Stimulated activated CD4-positive, alpha-beta T cell treated with anti-CD3 and anti-CD28 coated beads, TNF-alpha, amount 100 ng/mL, for 48 hours (primary cell): ENCODE data around the gene LMO7.

Experiments
- DNase-seq, 3 donors: peaks; one replicate each; pipeline ENCODE4 v3.0.0-alpha.2; 2020; ENCODE audit warnings: low read depth in 3 of 3

The LMO7 gene

DNA sequence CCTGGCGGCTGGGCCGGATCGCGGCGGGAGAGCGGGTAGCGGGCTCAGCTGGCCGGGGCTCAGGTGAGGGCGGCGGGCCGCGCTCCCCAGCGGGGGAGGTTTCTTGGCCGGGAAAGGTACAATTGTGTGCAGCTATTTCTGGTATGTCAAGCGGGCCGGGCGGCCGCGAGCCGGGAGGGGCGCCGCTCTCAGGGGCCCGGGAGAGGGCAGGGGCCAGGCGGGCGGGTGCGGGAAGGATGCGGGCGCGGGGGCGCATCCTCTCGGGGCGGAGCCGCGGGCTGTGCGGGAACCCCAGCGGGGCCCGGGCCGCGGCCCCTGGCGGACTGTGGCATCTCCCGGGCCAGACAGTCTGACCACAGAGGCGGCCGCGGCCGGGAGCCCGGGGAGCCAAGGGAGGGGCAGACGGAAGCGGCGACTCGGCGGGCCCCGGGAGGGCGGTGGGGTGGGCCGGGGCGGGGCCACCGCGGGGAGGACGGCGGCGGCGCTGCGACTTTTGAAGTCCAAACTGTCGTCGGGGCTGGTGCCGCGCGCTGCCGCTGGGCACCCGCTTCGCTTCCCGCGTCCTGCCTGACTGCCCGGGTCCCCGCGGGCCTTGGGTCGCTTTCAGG, at the start of gene LMO7:
Gene LMO7 (plus strand): TSS at position 503 of the 608 bp plus-strand sequence. CDS start 328 bp downstream, outside the sequence.
- peak in 1 of 3 donors; percentile 28 for DNase-seq

DNA sequence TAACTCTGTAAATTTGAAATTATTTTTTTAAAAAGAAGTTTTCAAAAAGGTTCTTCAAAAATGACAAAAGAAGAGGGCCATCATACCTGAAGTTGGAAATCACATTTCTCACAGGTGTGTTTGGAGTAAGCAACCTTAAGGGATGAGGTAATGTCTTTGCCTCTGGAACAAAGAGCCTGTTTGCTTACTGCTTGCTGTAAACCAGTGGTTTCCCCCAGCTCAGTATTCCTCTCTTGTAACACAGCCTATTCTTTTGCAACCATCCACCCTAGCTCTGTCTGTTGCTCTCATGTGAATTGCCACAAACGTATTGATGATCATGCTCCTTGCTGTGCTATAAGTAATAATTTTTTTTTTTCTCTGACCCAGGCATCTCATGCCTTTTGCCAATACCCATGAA, 48.5 kb upstream of the LMO7 start:
- no peak for DNase-seq

- no peak for DNase-seq
These were observed 39.4 kb upstream of the LMO7 start for GRCh38 chr13:75596657-75597182.

DNA sequence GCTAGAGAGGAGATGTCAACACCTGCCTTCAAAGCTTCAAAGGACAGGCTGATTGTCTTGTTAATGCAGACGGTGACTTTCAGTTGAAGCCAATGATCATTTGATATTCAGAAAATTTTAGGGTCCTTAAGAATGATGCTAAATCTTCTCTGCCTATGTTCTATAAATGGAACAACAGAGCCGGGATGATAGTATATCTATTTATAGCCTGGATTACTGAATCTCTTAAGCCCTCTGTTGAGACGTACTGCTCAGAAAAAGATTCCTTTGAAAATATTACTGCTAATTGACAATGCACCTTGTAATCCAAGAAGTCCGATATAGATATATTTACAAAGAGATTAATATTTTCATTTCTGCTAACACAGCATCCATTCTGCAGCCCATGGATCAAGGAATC, 35.8 kb upstream of the LMO7 start:
- DNase-seq = no peak

GRCh38 chr13:75603038-75603437, 33.1 kb upstream of the LMO7 start:
- DNase-seq = no peak

GRCh38 chr13:75607447-75607846, 28.7 kb upstream of the LMO7 start:
- no peak for DNase-seq

DNA sequence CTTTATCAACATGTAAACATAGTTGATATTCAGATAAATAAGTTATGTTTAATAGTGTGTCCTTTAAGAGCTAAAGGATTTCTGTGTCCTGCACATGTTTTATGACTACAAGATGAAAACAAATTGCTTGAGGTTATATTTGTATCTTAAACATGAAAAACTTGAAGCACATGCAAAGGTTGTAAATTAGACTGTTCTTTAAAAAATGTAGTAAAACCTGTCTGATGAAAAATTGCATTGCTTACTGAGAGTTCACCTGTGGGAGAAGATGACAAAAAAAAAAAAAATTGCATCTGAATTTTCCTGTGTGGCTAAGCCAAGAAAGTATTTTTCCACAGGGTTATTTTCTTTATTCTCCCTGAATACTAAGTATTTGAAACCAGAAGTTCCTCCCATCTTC, 25.7 kb upstream of the LMO7 start:
- no peak for DNase-seq

- no peak for DNase-seq
These were observed 23.8 kb upstream of the LMO7 start for GRCh38 chr13:75612354-75612753.

DNA sequence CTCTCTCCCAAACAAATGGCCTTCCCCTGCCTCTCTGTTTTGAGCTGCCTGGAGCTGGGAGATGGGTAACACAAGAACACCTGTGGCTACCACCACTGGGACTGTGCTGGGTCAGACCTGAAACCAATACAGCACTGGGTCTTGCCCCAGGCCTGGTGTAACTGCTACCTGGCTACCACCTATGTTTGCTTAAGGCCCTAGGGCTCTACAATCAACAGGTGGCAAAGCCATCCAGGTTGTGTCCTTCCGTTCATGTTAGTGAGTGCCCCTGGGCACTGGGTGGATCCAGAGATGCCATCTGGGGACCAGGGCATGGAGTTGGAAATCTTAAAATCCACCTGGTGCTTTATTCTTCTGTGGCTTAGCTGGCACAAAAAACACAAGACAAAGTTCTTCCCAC, 18.9 kb upstream of the LMO7 start:
- no peak for DNase-seq

GRCh38 chr13:75618308-75618707, 17.8 kb upstream of the LMO7 start:
- DNase-seq = no peak

GRCh38 chr13:75620020-75620419, 16.1 kb upstream of the LMO7 start:
- DNase-seq = no peak

GRCh38 chr13:75621147-75621546, 15.0 kb upstream of the LMO7 start:
- DNase-seq = no peak

DNA sequence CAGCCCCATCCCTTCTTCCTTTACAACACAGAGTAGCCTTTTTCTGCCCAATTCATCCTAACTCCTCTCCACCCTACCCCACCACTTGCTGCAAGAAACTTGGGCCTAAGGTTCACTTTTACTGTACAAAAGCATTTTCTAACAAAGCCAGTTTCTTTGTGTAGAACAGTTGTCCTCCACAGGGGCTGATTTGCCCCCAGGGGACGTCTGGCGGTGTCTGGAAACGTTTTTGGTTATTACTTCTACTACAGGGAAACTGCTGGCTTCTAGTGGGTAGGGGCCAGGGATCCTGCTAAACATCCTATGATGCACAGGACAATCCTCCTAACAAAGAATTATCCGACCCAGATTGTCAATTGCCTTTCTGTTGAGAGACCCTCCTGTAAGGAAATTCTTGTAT, 7.3 kb upstream of the LMO7 start:
- DNase-seq = no peak

- DNase-seq = no peak
These were observed 2.8 kb upstream of the LMO7 start for GRCh38 chr13:75633285-75633684.

GRCh38 chr13:75635101-75635827, 866 bp upstream of the LMO7 start:
- DNase-seq = no peak

DNA sequence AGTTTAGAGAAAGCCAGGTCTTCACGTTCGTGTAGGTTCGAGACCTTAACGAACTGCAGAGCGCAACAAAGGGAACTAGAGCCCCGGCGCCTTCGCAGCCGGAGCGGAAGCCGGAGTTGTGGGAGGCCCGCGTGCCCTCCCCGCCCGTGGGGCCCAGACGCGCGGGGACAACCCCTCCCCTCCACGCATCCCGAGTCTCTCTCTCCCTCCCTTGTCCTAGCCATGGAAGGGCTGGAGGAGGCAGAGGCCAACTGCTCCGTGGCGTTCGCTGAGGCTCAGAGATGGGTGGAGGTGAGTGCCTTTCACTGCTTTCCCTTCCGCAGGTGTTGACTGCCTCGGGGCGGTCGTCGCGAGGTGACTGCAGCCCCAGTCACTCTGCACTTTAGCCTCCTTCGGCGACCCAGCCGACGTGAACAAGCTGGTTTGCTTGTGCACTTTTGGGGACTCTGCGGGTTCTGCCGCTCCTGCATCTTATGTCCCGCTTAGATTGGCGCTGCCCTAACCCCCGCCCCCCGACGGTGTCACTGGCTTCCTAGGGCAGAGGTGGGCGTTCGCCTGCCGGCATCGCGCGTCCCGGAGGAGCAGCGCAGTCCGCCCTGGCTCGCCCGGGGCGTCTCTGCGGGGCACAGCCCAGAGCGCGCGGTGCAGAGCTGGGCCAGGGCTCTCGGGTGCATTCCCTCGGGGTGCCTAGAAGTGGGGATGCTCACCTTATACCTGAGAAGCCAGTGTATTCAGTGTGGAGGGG, 478 bp downstream of the LMO7 start:
- DNase-seq = peak in 2 of 3 donors; percentile 6 to 20

DNA sequence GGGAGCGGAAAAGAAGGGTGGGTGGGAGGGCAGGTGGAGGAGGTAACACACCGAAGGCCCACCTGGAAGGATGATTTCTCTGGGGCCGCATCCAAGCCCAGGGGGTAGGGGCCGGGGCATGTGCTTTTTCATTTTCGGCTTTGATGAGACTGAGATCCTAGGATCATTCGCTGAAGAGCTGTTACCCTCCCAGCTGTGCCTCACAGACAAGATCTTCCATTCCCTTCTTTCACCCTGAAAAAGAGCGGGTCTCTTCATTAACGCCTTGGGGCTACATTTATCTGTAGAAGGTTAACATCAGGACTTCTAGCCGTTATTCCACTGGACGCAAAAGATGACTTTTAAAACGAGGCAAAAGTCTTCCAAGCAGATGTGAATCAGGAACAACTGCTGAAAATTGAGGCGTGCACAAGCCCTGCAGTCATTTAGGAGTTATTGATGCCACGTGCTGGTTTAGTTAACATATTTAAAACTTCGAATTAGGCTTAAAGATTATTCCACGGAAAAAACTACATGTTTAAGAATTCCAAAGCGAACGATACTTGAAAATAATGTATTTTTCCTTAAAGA, 1.1 kb downstream of the LMO7 start:
- no peak for DNase-seq

GRCh38 chr13:75639454-75639853, 3.3 kb downstream of the LMO7 start:
- no peak for DNase-seq

DNA sequence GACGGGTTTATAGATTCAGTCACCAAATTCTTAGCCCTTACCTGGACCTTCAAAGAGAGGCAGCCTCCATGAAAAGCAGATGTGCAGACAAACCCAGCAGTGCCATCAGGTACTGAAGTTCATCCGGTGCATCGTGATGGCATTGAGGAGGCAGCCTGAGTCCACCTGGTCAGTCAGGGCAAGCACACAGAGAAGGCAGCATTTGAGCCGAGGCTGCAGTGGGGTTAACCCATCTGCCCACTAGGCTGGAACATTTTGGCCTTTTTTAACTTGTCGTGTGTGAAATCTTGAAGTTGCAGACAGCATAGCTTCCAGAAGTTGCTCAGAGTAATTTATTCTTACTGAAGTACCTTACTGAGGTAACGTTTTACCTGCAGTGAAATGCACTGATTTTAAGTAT, 4.9 kb downstream of the LMO7 start:
- no peak for DNase-seq

GRCh38 chr13:75643182-75643581, 7.1 kb downstream of the LMO7 start:
- no peak for DNase-seq

DNA sequence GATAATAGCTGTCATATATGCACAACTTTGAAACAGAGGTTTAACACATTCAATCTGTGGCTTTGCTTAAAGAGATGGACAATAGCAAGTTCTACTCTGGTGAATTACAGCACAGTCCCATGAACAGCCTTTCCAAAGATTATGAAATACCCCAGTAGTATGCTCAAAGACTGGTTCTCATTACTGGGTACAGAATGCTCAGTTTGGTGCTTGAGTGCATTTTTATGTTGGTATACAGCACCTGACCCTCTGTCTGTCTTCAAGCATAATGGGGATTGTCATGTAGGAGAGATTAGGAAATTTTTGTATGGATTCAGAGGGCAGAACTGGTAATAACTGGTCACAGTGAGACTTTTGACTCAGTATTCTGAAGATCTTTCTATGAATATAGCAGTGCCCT, 7.6 kb downstream of the LMO7 start:
- DNase-seq = no peak

DNA sequence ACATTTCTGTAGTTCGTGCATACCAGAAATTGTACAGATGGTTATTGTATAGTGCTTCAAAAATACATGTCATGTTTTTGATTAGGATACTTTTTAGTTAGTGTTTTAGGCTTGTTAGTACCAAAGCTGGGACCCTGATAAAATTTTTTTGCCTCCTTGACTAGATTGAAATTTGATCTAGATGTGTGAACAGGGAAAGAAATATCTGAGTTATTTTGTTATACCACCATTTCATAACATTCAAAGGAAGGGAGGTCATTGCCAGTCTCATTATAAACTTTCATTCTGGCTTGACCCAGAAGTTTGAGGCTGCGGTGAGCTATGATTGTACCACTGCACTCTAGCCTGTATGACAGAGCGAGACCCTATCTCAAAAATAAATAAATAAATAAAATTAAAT, 9.0 kb downstream of the LMO7 start:
- DNase-seq = no peak
